ENCODE data around the gene ATP8B2. TPM values are rescaled to one million over a fixed set of nuclear protein-coding genes. Genes with fewer than 3 reads are reported as not detected.
A peak's percentile ranks its signal among the peaks of the same experiment; 100 is the strongest.

The ATP8B2 gene
- total and polyA plus RNA-seq, 10 of the 15 experiments (the other 5 are each of a cell fraction or from before 2014, with no cell fraction given): 0.44 to 61.8 (median 15.0) TPM

DNA sequence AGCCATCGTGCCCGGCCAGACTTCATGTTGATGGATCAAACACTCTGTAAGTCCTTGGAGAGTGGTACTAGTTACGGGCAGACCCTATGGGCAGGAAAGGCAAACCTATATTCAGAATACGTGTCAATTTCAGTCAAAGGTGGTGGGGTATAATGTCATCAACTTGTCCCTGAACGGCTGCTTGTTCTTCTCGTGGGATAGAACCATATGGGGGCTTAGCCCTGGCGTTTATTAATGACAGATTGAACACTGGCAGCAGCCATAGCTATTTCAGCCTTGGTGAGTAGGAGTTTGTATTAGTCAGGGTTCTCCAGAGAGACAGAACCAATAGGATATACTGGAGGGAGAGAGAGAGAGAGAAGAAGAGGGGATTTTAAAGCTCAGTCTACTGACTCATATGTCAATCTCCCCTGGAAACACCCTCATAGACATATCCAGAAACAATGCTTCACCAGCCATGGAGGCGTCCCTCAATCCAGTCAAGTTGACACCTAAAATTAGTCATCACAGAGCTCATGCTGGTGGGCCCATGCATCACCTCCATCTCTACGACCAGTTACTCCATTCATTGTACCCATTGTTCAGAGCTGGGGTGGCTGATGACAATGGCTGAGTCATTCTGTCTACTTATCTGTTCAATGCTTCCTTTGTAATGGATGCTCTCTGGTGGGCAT lies 20.5 kb upstream of the ATP8B2 start (continued):
- TF ChIP-seq CREB1 (IDR thresholded peaks at IDR 0.05; ENCODE audit: low read depth) (0 out of 2 replicates have a peak, but pooled peaks have one; percentile 14), IKZF2 (IDR thresholded peaks at IDR 0.05) (peak in 1 of 2 experiments; percentile 33; a peak in 1 of 4 replicates), ATF2 (IDR thresholded peaks at IDR 0.05; ENCODE audit: low read length) (0 out of 2 replicates have a peak, but pooled peaks have one; percentile 58), TCF7 (IDR thresholded peaks at IDR 0.05; ENCODE audit: borderline replicate concordance) (peak; percentile 59; the same call in 1 of the 2 replicates), CREM (IDR thresholded peaks at IDR 0.05; ENCODE audit: low read depth) (peak; percentile 84), NFIC (IDR thresholded peaks at IDR 0.05; ENCODE audit: low read depth, low read length) (peak; percentile 74; the same call in 1 of the 2 replicates), ZBED1 (IDR thresholded peaks at IDR 0.05; ENCODE audit: borderline replicate concordance) (peak; percentile 27; the same call in 1 of the 2 replicates), E4F1 (IDR thresholded peaks at IDR 0.05; ENCODE audit: borderline replicate concordance, partially characterized antibody) (no peak), SUZ12 (IDR thresholded peaks at IDR 0.05; ENCODE audit: unreplicated experiment) (no peak), MEF2A (IDR thresholded peaks at IDR 0.05; ENCODE audit: insufficient read depth, low read depth, low read length) (no peak), EED (IDR thresholded peaks at IDR 0.05; ENCODE audit: low read depth) (peak; percentile 76; the same call in 1 of the 2 replicates), SRF (IDR thresholded peaks at IDR 0.05; ENCODE audit: low read depth in 2 of 2, low read length in 2 of 2) (peak in 1 of 2 experiments; percentile 61; a peak in 1 of 4 replicates), JUNB (IDR thresholded peaks at IDR 0.05) (peak; percentile 96), MTA3 (IDR thresholded peaks at IDR 0.05; ENCODE audit: borderline replicate concordance, low read length) (peak; percentile 28; the same call in 1 of the 2 replicates), MTA2 (IDR thresholded peaks at IDR 0.05; ENCODE audit: low read depth) (no peak), PKNOX1 (IDR thresholded peaks at IDR 0.05) (peak; percentile 46)
- TF ChIP-seq, protein P1, sequence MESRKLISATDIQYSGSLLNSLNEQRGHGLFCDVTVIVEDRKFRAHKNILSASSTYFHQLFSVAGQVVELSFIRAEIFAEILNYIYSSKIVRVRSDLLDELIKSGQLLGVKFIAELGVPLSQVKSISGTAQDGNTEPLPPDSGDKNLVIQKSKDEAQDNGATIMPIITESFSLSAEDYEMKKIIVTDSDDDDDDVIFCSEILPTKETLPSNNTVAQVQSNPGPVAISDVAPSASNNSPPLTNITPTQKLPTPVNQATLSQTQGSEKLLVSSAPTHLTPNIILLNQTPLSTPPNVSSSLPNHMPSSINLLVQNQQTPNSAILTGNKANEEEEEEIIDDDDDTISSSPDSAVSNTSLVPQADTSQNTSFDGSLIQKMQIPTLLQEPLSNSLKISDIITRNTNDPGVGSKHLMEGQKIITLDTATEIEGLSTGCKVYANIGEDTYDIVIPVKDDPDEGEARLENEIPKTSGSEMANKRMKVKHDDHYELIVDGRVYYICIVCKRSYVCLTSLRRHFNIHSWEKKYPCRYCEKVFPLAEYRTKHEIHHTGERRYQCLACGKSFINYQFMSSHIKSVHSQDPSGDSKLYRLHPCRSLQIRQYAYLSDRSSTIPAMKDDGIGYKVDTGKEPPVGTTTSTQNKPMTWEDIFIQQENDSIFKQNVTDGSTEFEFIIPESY (IDR thresholded peaks at IDR 0.05): no peak
- TF ChIP-seq, protein P2, sequence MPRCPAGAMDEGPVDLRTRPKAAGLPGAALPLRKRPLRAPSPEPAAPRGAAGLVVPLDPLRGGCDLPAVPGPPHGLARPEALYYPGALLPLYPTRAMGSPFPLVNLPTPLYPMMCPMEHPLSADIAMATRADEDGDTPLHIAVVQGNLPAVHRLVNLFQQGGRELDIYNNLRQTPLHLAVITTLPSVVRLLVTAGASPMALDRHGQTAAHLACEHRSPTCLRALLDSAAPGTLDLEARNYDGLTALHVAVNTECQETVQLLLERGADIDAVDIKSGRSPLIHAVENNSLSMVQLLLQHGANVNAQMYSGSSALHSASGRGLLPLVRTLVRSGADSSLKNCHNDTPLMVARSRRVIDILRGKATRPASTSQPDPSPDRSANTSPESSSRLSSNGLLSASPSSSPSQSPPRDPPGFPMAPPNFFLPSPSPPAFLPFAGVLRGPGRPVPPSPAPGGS (IDR thresholded peaks at IDR 0.05; ENCODE audit: borderline replicate concordance, insufficient read depth, low read depth, low read length, poor library complexity, severe bottlenecking): peak; percentile 75
